ENCODE data around the gene ETV5.

DNA sequence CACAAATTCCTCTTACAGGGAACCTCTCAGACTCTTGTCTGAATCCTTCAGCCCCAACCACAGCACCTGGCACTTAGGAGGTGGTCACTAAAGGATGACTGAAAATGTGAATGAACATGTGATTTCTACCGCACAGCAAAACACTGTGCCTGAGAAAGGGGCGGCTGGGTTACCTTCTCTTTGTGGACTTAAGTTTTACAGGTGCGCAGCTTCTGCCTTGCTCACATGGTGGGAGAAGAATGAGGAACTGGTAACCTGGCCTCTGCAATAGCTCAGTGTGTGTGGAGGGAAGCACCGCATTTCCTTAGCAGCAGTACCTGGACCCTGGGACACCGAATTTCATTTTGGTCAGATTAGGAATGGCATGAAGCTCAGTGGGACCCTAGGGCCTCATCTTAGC lies 9.8 kb upstream of the ETV5 start:
- TF ChIP-seq, protein P1, sequence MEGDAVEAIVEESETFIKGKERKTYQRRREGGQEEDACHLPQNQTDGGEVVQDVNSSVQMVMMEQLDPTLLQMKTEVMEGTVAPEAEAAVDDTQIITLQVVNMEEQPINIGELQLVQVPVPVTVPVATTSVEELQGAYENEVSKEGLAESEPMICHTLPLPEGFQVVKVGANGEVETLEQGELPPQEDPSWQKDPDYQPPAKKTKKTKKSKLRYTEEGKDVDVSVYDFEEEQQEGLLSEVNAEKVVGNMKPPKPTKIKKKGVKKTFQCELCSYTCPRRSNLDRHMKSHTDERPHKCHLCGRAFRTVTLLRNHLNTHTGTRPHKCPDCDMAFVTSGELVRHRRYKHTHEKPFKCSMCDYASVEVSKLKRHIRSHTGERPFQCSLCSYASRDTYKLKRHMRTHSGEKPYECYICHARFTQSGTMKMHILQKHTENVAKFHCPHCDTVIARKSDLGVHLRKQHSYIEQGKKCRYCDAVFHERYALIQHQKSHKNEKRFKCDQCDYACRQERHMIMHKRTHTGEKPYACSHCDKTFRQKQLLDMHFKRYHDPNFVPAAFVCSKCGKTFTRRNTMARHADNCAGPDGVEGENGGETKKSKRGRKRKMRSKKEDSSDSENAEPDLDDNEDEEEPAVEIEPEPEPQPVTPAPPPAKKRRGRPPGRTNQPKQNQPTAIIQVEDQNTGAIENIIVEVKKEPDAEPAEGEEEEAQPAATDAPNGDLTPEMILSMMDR (IDR thresholded peaks at IDR 0.05), result no peak
- no peak for TF ChIP-seq EZH2 (IDR thresholded peaks at IDR 0.05)

Data from neural progenitor cell (in vitro differentiated cells).